Mesothelial cell of epicardium (in vitro differentiated cells): ENCODE results near the gene ERICH3. TPM values are rescaled to one million over a fixed set of nuclear protein-coding genes. Genes with fewer than 3 reads are reported as not detected.

Experiments used
- DNase-seq, 2 experiments: peaks; one replicate each; pipeline ENCODE4 v3.0.0; 2021; ENCODE audit warnings: low spot score in 2 of 2; ENCODE audit not compliant: unreplicated experiment in 2 of 2
- H3K27ac Mint-ChIP-seq: 2 replicates; pipeline ENCODE4 v1.8.0; 2021; ENCODE audit warnings: mixed read lengths
- H3K27me3 Mint-ChIP-seq: 2 replicates; pipeline ENCODE4 v1.8.0; 2021; ENCODE audit warnings: low read depth, mixed read lengths
- H3K36me3 Mint-ChIP-seq: 2 replicates; pipeline ENCODE4 v1.8.0; 2021; ENCODE audit warnings: mixed read lengths
- H3K4me1 Mint-ChIP-seq: 2 replicates; pipeline ENCODE4 v1.8.0; 2021; ENCODE audit warnings: mixed read lengths
- H3K4me3 Mint-ChIP-seq: 2 replicates; pipeline ENCODE4 v1.8.0; 2021; ENCODE audit warnings: mild to moderate bottlenecking, moderate library complexity, mixed read lengths
- H3K9me3 Mint-ChIP-seq: 2 replicates; pipeline ENCODE4 v1.8.0; 2021; ENCODE audit warnings: mixed read lengths
- total RNA-seq: library from RNA; stranded (reverse); gene quantifications from 3 replicates; pipeline ENCODE4 v1.2.1, GENCODE V29; 2021
- TF ChIP-seq, protein P1 (sequence below): fragments of 200-600 bp; sonication (generic); IDR thresholded peaks from one replicate; pipeline ENCODE4 v1.5.0; 2021; ENCODE audit warnings: antibody characterized with exemption; ENCODE audit not compliant: unreplicated experiment

The ERICH3 gene
- total RNA-seq, 1 donor from 2014 or later, result not detected

DNA sequence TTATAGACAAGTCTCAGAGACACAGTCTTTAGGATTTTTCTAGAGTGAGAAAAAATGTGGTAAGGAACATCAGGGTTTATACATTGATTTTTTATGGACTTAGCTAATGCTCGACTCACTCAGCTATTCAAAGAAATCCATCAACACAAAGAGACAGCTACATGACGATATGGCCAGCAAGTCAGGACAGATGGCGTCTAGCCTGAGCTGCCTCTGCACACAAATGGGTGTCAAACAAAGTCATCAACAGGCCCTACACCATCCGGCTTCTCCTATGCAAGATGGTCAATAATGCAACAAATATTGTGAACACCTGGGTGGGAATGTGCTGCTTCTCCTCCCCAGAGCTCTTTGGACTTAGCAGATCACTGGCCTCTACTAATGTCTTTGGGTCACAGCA is 13.3 kb upstream of the ERICH3 start:
- no peaks in the 10 kb centered on the region for H3K9me3 Mint-ChIP-seq
- no peak for DNase-seq
- no peaks in the 10 kb centered on the region for H3K36me3 Mint-ChIP-seq
- H3K4me1 Mint-ChIP-seq, result no peaks in the 10 kb centered on the region
- TF ChIP-seq, protein P1, sequence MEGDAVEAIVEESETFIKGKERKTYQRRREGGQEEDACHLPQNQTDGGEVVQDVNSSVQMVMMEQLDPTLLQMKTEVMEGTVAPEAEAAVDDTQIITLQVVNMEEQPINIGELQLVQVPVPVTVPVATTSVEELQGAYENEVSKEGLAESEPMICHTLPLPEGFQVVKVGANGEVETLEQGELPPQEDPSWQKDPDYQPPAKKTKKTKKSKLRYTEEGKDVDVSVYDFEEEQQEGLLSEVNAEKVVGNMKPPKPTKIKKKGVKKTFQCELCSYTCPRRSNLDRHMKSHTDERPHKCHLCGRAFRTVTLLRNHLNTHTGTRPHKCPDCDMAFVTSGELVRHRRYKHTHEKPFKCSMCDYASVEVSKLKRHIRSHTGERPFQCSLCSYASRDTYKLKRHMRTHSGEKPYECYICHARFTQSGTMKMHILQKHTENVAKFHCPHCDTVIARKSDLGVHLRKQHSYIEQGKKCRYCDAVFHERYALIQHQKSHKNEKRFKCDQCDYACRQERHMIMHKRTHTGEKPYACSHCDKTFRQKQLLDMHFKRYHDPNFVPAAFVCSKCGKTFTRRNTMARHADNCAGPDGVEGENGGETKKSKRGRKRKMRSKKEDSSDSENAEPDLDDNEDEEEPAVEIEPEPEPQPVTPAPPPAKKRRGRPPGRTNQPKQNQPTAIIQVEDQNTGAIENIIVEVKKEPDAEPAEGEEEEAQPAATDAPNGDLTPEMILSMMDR, result no peak
- peaks cover 16% of the 10 kb centered on the region for H3K27me3 Mint-ChIP-seq
- H3K4me3 Mint-ChIP-seq, result no peak overlapping the region
- H3K27ac Mint-ChIP-seq, result no peak overlapping the region

DNA sequence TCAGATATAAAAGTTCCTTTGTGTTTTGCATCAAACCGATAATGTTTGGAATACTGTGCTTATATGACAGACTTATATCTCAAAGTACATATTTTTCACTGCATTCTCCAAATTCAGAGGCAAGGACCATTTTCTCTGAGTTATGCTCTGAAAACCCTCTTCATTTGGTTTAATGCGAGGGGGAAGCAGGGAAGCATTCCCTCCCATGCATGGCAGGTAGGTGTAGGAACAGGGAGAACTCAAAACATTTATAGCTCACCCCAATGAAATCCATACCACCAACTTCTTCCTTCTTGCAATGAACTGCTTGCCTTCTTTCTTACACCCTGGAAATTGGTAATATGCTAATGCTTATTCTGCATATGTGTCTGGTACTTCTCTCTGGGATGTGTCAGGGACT is 10.7 kb upstream of the ERICH3 start:
- DNase-seq, result no peak
- TF ChIP-seq, protein P1, result no peak
- H3K27me3 Mint-ChIP-seq, result peaks cover 16% of the 10 kb centered on the region
- H3K9me3 Mint-ChIP-seq, result no peaks in the 10 kb centered on the region
- no peaks in the 10 kb centered on the region for H3K36me3 Mint-ChIP-seq
- H3K27ac Mint-ChIP-seq, result no peak overlapping the region
- no peak overlapping the region for H3K4me3 Mint-ChIP-seq
- no peaks in the 10 kb centered on the region for H3K4me1 Mint-ChIP-seq

DNA sequence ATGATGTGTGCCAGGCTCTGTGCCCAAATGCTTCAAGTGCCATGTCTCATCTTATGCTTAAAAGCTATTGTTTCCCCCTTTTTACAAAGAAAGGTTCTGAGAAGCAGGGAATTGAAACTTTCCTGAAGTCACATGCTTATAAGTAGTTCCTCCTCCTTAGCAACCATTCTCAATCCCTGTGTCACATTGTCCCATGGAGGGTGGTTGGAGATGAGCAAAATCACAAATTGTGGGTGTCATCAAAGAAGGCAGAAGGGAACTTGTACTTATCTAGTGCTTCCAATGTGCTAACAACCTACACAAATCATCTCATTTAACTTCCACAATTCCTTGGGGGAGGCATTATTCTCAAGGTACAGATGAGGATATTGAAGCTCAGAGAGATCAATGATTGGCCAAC is 10.1 kb upstream of the ERICH3 start:
- no peak overlapping the region for H3K4me3 Mint-ChIP-seq
- H3K27ac Mint-ChIP-seq, result no peak overlapping the region
- no peaks in the 10 kb centered on the region for H3K9me3 Mint-ChIP-seq
- H3K27me3 Mint-ChIP-seq, result peaks cover 16% of the 10 kb centered on the region
- no peak for DNase-seq
- H3K36me3 Mint-ChIP-seq, result no peaks in the 10 kb centered on the region
- TF ChIP-seq, protein P1, result no peak
- no peaks in the 10 kb centered on the region for H3K4me1 Mint-ChIP-seq

DNA sequence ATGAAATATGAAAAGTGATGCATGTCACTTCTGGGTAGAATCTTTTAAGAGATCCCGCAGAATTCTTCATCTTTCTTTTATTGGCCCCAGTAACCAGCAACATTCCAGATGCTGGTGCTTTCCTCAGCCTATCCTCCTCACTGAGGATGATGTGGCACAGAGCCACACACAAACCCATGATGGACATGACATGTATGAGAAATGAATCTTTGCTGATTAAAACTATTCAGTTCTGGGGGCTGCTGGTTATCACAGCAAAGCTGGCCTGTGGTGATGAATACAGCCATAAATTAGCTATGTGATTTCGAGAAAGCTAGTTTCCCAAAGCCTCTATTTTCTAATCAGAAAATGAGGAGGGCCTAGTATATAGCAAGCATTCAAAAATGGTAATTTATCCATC is 8.3 kb upstream of the ERICH3 start:
- Mint-ChIP-seq H3K27me3 (peaks cover 24% of the 10 kb centered on the region), H3K9me3 (no peaks in the 10 kb centered on the region)
- TF ChIP-seq, protein P1, result no peak

DNA sequence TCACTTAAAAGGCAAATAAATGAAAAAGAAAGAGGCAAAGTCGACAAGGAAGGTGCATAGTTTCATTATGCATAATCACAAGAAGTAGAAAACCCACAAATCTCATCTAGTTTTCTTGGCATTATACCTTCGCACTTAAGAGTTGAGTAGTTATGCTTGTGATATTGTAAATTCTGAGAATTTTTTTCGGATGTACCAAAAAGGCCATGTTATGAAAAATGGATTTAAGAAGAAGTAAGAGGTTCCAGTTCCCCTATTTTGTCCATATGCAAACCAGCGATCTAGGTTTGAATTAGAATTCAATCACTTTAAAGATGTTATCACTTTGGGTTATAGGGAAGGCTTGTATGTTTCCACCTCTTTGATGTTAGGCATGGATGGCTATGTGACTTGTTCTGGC is 7.9 kb upstream of the ERICH3 start:
- TF ChIP-seq, protein P1, result no peak
- H3K27ac Mint-ChIP-seq, result no peak overlapping the region
- H3K9me3 Mint-ChIP-seq, result no peaks in the 10 kb centered on the region
- no peaks in the 10 kb centered on the region for H3K4me1 Mint-ChIP-seq
- no peak overlapping the region for H3K4me3 Mint-ChIP-seq
- H3K36me3 Mint-ChIP-seq, result no peaks in the 10 kb centered on the region
- no peak for DNase-seq
- peaks cover 26% of the 10 kb centered on the region for H3K27me3 Mint-ChIP-seq

More for the DNA sequence above, 8.3 kb upstream of the ERICH3 start:
- H3K4me3 Mint-ChIP-seq, result no peak overlapping the region
- no peak for DNase-seq
- no peak overlapping the region for H3K27ac Mint-ChIP-seq
- no peaks in the 10 kb centered on the region for H3K4me1 Mint-ChIP-seq
- no peaks in the 10 kb centered on the region for H3K36me3 Mint-ChIP-seq

DNA sequence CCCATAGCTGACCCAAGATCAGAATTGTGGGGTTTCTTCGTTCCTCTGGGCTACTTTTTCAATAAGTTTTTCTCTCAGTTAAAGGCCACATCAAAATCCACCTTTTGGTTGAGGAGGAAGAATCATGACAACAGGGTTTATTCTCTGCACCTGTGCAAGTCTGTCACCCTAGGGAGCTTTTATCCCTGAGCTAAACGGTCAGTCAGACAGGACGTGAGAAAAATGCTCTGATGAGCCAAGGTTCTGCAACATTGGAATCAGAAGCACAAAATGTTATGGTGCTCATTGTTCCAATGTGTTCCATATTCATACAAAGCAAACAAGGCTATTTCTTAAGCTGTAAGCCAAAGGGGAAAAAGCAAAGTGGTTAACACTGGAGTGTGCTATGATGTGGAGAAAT is 7.4 kb upstream of the ERICH3 start:
- H3K4me3 Mint-ChIP-seq, result no peak overlapping the region
- no peak for DNase-seq
- no peak overlapping the region for H3K27ac Mint-ChIP-seq

More for the DNA sequence above, 7.4 kb upstream of the ERICH3 start:
- Mint-ChIP-seq H3K27me3 (peaks cover 30% of the 10 kb centered on the region), H3K36me3 (no peaks in the 10 kb centered on the region), H3K9me3 (no peaks in the 10 kb centered on the region), H3K4me1 (no peaks in the 10 kb centered on the region)
- TF ChIP-seq, protein P1, result no peak
